ENCODE data around the gene DBNDD1. TPM values are rescaled to one million over a fixed set of nuclear protein-coding genes. Genes with fewer than 3 reads are reported as not detected.

Gene DBNDD1
- total and polyA plus RNA-seq, 2 experiments from 2014 or later: 63.3 to 90.8 TPM

- no peak for TF ChIP-seq EZH2phosphoT487 (IDR thresholded peaks at IDR 0.05; ENCODE audit: unreplicated experiment)
- TF ChIP-seq CTCF (conservative IDR thresholded peaks at IDR 0.05; ENCODE audit: low read depth in 2 of 2): no peak
- no peak for TF ChIP-seq ZNF114 (CRISPR knock-in tag; IDR thresholded peaks at IDR 0.05)
Measured at GRCh38 chr16:90034504-90034903, 15.2 kb upstream of the DBNDD1 start (continued).

GRCh38 chr16:90033387-90033786, 14.1 kb upstream of the DBNDD1 start:
- H3K4me1 ChIP-seq (ENCODE audit: insufficient read depth): no peaks in the 10 kb centered on the region
- peaks cover 7% of the 10 kb centered on the region for H3K4me1 Mint-ChIP-seq

More at GRCh38 chr16:90033387-90033786, 14.1 kb upstream of the DBNDD1 start:
- no peaks in the 10 kb centered on the region for H3K27me3 ChIP-seq (ENCODE audit: insufficient read depth)
- ATAC-seq (no peak), DNase-seq (ENCODE audit: low spot score) (no peak)
- Mint-ChIP-seq H3K36me3 (ENCODE audit: low read depth) (peaks cover 67% of the 10 kb centered on the region), H3K27ac (no peak overlapping the region), H3K4me3 (no peak overlapping the region), H3K9me3 (no peaks in the 10 kb centered on the region; the same call in 2 of the 3 replicates), H3K27me3 (ENCODE audit: insufficient read depth, low read depth, poor library complexity) (peaks cover 12% of the 10 kb centered on the region)
- TF ChIP-seq NANOG (IDR thresholded peaks at IDR 0.05; ENCODE audit: borderline replicate concordance): no peak
- no peak for TF ChIP-seq ZNF462 (CRISPR knock-in tag; IDR thresholded peaks at IDR 0.05)
- no peak for TF ChIP-seq ETS1 (IDR thresholded peaks at IDR 0.05)
- TF ChIP-seq EZH2 (IDR thresholded peaks at IDR 0.05; ENCODE audit: low read depth, unreplicated experiment): no peak
- TF ChIP-seq POLR2AphosphoS5 (IDR thresholded peaks at IDR 0.05; ENCODE audit: low read depth): no peak
- H3K4me2 ChIP-seq: no peak overlapping the region
- no peaks in the 10 kb centered on the region for H3K9me2 ChIP-seq (ENCODE audit: insufficient read depth)
- no peaks in the 10 kb centered on the region; the same call in 1 of the 2 replicates for H3K36me3 ChIP-seq (ENCODE audit: insufficient read depth)
- no peak overlapping the region for H2AFZ ChIP-seq
- no peak overlapping the region for H3K4me3 ChIP-seq
- H3K27ac ChIP-seq (ENCODE audit: low read depth): no peak overlapping the region
- no peaks in the 10 kb centered on the region for H3K79me2 ChIP-seq (replicated peaks; ENCODE audit: insufficient read depth)
- H4K20me1 ChIP-seq (replicated peaks; ENCODE audit: insufficient read depth): no peaks in the 10 kb centered on the region
- 0 out of 2 replicates have a peak, but pooled peaks cover 2% of the 10 kb centered on the region for H3F3A ChIP-seq (replicated peaks; ENCODE audit: low read depth)
